BJ (cell line): ENCODE results near the gene AHSP. TPM values are rescaled to one million over a fixed set of nuclear protein-coding genes. Genes with fewer than 3 reads are reported as not detected.

Source experiments
- CTCF ChIA-PET: fragments of 350-600 bp; formaldehyde crosslinking; extraction: SDS; loops from one replicate; lab custom pipeline; 2021; ENCODE audit warnings: antibody characterized with exemption, inconsistent platforms; lab: Yijun Ruan, JAX
- POLR2A ChIA-PET: fragments of 300-600 bp; sonication (Branson Sonifier 250); formaldehyde crosslinking; extraction: SDS; loops from one replicate; lab custom pipeline; 2021; ENCODE audit warnings: antibody characterized with exemption; lab: Charles Lee
- DNase-seq: peaks from one replicate; pipeline ENCODE4 v3.0.0-alpha.2; 2011; ENCODE audit warnings: low read depth
- H3K27me3 ChIP-seq: 2 replicates; pipeline ENCODE4 v1.6.0; 2011; ENCODE audit warnings: low read length; ENCODE audit not compliant: control insufficient read depth, insufficient read depth
- H3K36me3 ChIP-seq: 2 replicates; pipeline ENCODE4 v1.5.1; 2011; ENCODE audit warnings: low read length; ENCODE audit not compliant: control insufficient read depth, insufficient read depth
- H3K4me3 ChIP-seq: 2 replicates; pipeline ENCODE4 v1.5.1; 2011; ENCODE audit warnings: low read depth, mild to moderate bottlenecking, control low read depth, low read length
- polyA plus RNA-seq: library from polyadenylated mRNA; depleted of rRNA; stranded (reverse); fragments of >200 nt; gene quantifications from 2 replicates; pipeline ENCODE4 v1.2.3, GENCODE V29; 2011
- TF ChIP-seq, protein P1 (sequence below): IDR thresholded peaks from 2 replicates; pipeline ENCODE4 v1.5.1; 2011; ENCODE audit warnings: low read depth, mild to moderate bottlenecking, control low read depth, inconsistent platforms, low read length, moderate library complexity; ENCODE audit not compliant: insufficient read depth

The AHSP gene
- polyA plus RNA-seq, 1 experiment: not detected

DNA sequence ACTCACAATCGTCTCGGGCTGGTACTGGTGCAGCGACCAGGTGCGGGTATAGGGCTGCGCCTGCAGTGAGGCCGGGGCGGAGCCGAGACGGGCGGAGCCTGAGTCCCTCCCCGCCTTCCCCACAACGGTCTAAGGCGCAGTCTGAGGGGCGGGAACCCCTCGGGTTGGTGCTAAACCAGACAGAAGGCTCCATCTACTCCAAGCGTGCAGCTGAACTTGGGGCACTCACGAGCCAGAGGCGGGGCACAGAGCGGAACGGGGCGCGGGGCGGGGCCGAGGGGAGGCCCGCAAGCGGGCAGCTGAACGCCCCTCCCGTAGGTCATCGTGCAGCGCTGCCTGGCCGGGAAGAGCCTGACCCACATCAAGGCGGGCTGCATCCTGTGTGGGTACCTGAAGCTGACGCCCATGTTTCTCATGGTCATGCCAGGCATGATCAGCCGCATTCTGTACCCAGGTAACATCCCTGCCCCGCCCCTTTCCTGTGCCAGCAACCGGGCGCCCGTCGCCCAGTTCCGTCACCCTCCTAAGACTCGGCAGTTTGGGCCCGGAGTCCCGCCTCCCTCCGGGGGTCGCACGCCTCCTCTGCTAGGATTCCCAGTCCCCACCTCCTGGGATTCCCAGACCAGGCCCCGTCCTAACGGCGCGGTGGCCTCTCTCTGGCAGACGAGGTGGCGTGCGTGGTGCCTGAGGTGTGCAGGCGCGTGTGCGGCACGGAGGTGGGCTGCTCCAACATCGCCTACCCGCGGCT, 39.8 kb upstream of the AHSP start:
- DNase-seq: no peak
- POLR2A ChIA-PET: no interaction called here

DNA sequence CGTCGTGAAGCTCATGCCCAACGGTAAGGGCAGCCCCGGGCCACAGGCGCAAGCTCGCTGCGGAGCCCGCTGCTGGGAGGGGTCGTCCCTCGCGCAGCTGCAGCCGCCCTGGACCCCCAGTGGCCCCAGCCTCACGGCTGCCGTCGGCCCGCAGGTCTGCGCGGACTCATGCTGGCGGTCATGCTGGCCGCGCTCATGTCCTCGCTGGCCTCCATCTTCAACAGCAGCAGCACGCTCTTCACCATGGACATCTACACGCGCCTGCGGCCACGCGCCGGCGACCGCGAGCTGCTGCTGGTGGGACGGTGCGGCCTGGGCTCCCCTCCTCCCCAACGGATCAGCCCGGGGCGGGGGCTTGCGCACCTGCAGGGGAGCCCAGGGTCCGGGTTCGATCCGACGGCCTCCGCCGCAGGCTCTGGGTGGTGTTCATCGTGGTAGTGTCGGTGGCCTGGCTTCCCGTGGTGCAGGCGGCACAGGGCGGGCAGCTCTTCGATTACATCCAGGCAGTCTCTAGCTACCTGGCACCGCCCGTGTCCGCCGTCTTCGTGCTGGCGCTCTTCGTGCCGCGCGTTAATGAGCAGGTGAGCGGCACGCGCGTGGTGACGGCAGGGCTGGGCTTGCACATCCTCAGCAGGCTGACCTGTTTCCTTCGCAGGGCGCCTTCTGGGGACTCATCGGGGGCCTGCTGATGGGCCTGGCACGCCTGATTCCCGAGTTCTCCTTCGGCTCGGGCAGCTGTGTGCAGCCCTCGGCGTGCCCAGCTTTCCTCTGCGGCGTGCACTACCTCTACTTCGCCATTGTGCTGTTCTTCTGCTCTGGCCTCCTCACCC, 39.0 kb upstream of the AHSP start:
- no peak for DNase-seq
- POLR2A ChIA-PET: no interaction called here
- Histone ChIP-seq H3K36me3 (peaks cover 15% of the 10 kb centered on the region), H3K27me3 (peaks cover 4% of the 10 kb centered on the region; the same call in 1 of the 2 replicates), H3K4me3 (peak overlapping the region; percentile 49)
- TF ChIP-seq, protein P1, sequence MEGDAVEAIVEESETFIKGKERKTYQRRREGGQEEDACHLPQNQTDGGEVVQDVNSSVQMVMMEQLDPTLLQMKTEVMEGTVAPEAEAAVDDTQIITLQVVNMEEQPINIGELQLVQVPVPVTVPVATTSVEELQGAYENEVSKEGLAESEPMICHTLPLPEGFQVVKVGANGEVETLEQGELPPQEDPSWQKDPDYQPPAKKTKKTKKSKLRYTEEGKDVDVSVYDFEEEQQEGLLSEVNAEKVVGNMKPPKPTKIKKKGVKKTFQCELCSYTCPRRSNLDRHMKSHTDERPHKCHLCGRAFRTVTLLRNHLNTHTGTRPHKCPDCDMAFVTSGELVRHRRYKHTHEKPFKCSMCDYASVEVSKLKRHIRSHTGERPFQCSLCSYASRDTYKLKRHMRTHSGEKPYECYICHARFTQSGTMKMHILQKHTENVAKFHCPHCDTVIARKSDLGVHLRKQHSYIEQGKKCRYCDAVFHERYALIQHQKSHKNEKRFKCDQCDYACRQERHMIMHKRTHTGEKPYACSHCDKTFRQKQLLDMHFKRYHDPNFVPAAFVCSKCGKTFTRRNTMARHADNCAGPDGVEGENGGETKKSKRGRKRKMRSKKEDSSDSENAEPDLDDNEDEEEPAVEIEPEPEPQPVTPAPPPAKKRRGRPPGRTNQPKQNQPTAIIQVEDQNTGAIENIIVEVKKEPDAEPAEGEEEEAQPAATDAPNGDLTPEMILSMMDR: 0 out of 2 replicates have a peak, but pooled peaks have one; percentile 5
- CTCF ChIA-PET: interaction anchor here (0.7 to 3.0 kb wide), 5 partner anchors 11 to 308 kb away, joined by 3 to 7 read pairs (median 5); partner anchors contain the start of gene FUS

More for the DNA sequence above, 39.8 kb upstream of the AHSP start:
- CTCF ChIA-PET: interaction anchor here (0.7 to 3.0 kb wide), 7 partner anchors 10 to 308 kb away, joined by 3 to 7 read pairs (median 5); partner anchors contain the start of gene FUS
- TF ChIP-seq, protein P1: no peak
- peaks cover 4% of the 10 kb centered on the region; the same call in 1 of the 2 replicates for H3K27me3 ChIP-seq
- peak overlapping the region; percentile 49 for H3K4me3 ChIP-seq
- H3K36me3 ChIP-seq: peaks cover 7% of the 10 kb centered on the region

DNA sequence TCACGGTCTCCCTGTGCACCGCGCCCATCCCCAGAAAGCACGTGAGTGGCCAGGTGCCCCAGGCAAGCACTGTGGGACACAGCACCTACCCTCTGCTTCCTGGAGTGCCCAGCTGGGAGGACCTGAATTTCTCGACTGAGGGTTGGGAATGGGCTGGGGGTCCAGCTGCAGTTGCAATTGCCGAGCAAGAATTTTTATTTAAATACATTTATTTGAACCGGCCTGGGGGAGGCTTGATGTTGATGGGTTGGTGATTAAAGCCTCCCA, 38.5 kb upstream of the AHSP start:
- peaks cover 19% of the 10 kb centered on the region for H3K36me3 ChIP-seq
- peaks cover 4% of the 10 kb centered on the region; the same call in 1 of the 2 replicates for H3K27me3 ChIP-seq
- no peak overlapping the region for H3K4me3 ChIP-seq
- TF ChIP-seq, protein P1: no peak
- no peak for DNase-seq
- ChIA-PET CTCF (interaction anchor here (1.4 to 3.0 kb wide), 3 partner anchors 13 to 29 kb away, joined by 3 to 7 read pairs (median 6); no protein-coding TSS in a partner anchor), POLR2A (no interaction called here)

DNA sequence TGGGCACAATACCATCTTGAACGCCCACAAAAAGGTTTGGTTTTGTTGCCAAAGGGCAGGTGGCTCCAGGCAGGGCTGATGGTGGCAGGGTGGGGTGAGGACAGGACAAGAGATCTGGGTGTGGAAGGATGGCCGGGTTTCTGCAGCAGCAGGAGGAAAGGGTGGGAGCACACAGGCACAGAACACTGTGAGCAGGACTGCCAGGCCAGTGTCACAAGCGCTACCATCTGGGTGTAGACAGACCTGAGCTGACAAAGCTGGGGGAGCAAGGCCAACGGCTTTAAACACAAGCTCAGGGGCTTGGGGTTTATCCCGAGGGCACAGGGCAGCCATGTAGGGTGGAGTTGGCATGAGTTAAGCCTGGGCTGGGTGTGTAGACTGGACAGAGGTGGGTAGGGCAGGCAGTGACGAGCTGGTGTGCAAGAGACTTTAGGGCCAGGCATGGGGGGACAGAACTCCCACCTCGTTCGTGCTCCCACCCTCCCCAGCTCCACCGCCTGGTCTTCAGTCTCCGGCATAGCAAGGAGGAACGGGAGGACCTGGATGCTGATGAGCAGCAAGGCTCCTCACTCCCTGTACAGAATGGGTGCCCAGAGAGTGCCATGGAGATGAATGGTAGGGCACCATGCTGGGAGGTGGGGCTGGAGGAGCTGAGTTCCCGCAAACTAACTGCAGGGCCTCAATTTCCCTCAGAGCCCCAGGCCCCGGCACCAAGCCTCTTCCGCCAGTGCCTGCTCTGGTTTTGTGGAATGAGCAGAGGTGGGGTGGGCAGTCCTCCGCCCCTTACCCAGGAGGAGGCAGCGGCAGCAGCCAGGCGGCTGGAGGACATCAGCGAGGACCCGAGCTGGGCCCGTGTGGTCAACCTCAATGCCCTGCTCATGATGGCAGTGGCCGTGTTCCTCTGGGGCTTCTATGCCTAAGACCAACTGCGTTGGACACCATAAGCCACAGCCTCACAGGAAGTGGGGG, 37.8 kb upstream of the AHSP start:
- H3K27me3 ChIP-seq: peaks cover 4% of the 10 kb centered on the region; the same call in 1 of the 2 replicates
- no peak overlapping the region for H3K4me3 ChIP-seq
- TF ChIP-seq, protein P1: no peak
- POLR2A ChIA-PET: no interaction called here
- DNase-seq: no peak
- CTCF ChIA-PET: interaction anchor here (1.4 to 3.0 kb wide), 3 partner anchors 13 to 29 kb away, joined by 3 to 7 read pairs (median 6); no protein-coding TSS in a partner anchor
- H3K36me3 ChIP-seq: peaks cover 21% of the 10 kb centered on the region
